ENCODE measurements around the gene EYS. TPM values are rescaled to one million over a fixed set of nuclear protein-coding genes. Genes with fewer than 3 reads are reported as not detected.
"Not testable (repeated sequence)": the region's sequence is repeated elsewhere in the genome, so short reads cannot be mapped to it uniquely, and the experiment has no call there.

EYS gene
- total and polyA plus RNA-seq, 2 donors: 4.4 TPM; not detected in 1

GRCh38 chr6:65483652-65484051 lies 223.4 kb downstream of the EYS start:
- not testable (repeated sequence) for H3K4me3 ChIP-seq (ENCODE audit: low read depth, low read length); H3K4me1 ChIP-seq (ENCODE audit: insufficient read depth); H3K36me3 ChIP-seq (ENCODE audit: insufficient read depth); H3K27ac ChIP-seq (ENCODE audit: low read depth); DNase-seq (ENCODE audit: extremely low spot score)
- 94% methylated on average over 7 of the region's 7 CpGs for WGBS

- H3K27ac ChIP-seq (ENCODE audit: low read depth): no peak overlapping the region
- no peaks in the 10 kb centered on the region for H3K36me3 ChIP-seq (ENCODE audit: insufficient read depth)
- DNase-seq (ENCODE audit: extremely low spot score): no peak
- H3K4me1 ChIP-seq (ENCODE audit: insufficient read depth): no peaks in the 10 kb centered on the region
- H3K4me3 ChIP-seq (ENCODE audit: low read depth, low read length): no peak overlapping the region
Observed at GRCh38 chr6:65469650-65470049, 237.4 kb downstream of the EYS start.

- WGBS: 93% methylated on average over 3 of the region's 3 CpGs
- DNase-seq (ENCODE audit: extremely low spot score): no peak
Observed at GRCh38 chr6:65468307-65468706, 238.7 kb downstream of the EYS start.

GRCh38 chr6:65461121-65461520 lies 245.9 kb downstream of the EYS start:
- Histone ChIP-seq H3K27ac (ENCODE audit: low read depth) (no peak overlapping the region), H3K4me1 (ENCODE audit: insufficient read depth) (no peaks in the 10 kb centered on the region), H3K36me3 (ENCODE audit: insufficient read depth) (no peaks in the 10 kb centered on the region), H3K4me3 (ENCODE audit: low read depth, low read length) (no peak overlapping the region)
- 69% methylated on average over 3 of the region's 3 CpGs for WGBS
- DNase-seq (ENCODE audit: extremely low spot score): no peak

More at GRCh38 chr6:65468307-65468706, 238.7 kb downstream of the EYS start:
- no peak overlapping the region for H3K4me3 ChIP-seq (ENCODE audit: low read depth, low read length)
- no peaks in the 10 kb centered on the region for H3K4me1 ChIP-seq (ENCODE audit: insufficient read depth)
- no peak overlapping the region for H3K27ac ChIP-seq (ENCODE audit: low read depth)
- H3K36me3 ChIP-seq (ENCODE audit: insufficient read depth): no peaks in the 10 kb centered on the region

- Histone ChIP-seq H3K27ac (ENCODE audit: low read depth) (no peak overlapping the region), H3K4me1 (ENCODE audit: insufficient read depth) (no peaks in the 10 kb centered on the region), H3K4me3 (ENCODE audit: low read depth, low read length) (no peak overlapping the region), H3K36me3 (ENCODE audit: insufficient read depth) (no peaks in the 10 kb centered on the region)
- 91% methylated on average over 1 of the region's 1 CpG for WGBS
- no peak for DNase-seq (ENCODE audit: extremely low spot score)
Observed at GRCh38 chr6:65452333-65452732, 254.7 kb downstream of the EYS start.

GRCh38 chr6:65450451-65450850 lies 256.6 kb downstream of the EYS start:
- 94% methylated on average over 1 of the region's 1 CpG for WGBS
- no peaks in the 10 kb centered on the region for H3K36me3 ChIP-seq (ENCODE audit: insufficient read depth)

GRCh38 chr6:65449926-65450325 lies 257.1 kb downstream of the EYS start:
- no peak for DNase-seq (ENCODE audit: extremely low spot score)
- 89% methylated on average over 1 of the region's 1 CpG for WGBS
- no peaks in the 10 kb centered on the region for H3K36me3 ChIP-seq (ENCODE audit: insufficient read depth)
- no peak overlapping the region for H3K27ac ChIP-seq (ENCODE audit: low read depth)
- no peaks in the 10 kb centered on the region for H3K4me1 ChIP-seq (ENCODE audit: insufficient read depth)
- H3K4me3 ChIP-seq (ENCODE audit: low read depth, low read length): no peak overlapping the region

More at GRCh38 chr6:65450451-65450850, 256.6 kb downstream of the EYS start:
- Histone ChIP-seq H3K4me1 (ENCODE audit: insufficient read depth) (no peaks in the 10 kb centered on the region), H3K27ac (ENCODE audit: low read depth) (no peak overlapping the region), H3K4me3 (ENCODE audit: low read depth, low read length) (no peak overlapping the region)
- DNase-seq (ENCODE audit: extremely low spot score): no peak

- DNase-seq (ENCODE audit: extremely low spot score): no peak
- Histone ChIP-seq H3K27ac (ENCODE audit: low read depth) (no peak overlapping the region), H3K4me3 (ENCODE audit: low read depth, low read length) (no peak overlapping the region), H3K4me1 (ENCODE audit: insufficient read depth) (no peaks in the 10 kb centered on the region), H3K36me3 (ENCODE audit: insufficient read depth) (no peaks in the 10 kb centered on the region)
- WGBS: 65% methylated on average over 1 of the region's 1 CpG
Observed at GRCh38 chr6:65448866-65449265, 258.2 kb downstream of the EYS start.

- no peak for DNase-seq (ENCODE audit: extremely low spot score)
- Histone ChIP-seq H3K27ac (ENCODE audit: low read depth) (no peak overlapping the region), H3K36me3 (ENCODE audit: insufficient read depth) (no peaks in the 10 kb centered on the region), H3K4me1 (ENCODE audit: insufficient read depth) (no peaks in the 10 kb centered on the region), H3K4me3 (ENCODE audit: low read depth, low read length) (no peak overlapping the region)
- 88% methylated on average over 1 of the region's 1 CpG for WGBS
Observed at GRCh38 chr6:65436281-65436680, 270.7 kb downstream of the EYS start.

DNA sequence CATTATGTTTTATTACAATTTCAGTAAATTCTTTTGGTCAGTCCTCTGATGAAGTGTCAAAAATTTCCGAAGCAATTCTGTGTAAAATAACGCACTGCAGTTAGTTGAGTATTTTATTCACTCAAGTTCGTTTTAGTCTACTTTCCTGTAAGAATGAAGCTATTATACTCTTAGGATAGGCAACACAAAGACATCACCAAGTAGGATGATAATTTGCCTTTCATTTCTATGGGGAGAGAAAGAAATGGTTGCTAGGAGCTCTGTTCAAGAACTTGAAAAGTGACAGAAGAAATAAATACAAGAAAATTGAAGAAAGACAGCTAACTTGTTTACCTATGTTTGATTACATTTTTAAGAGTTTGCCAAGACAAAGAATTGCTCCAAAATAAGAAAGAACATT lies 290.4 kb downstream of the EYS start:
- no peak for DNase-seq (ENCODE audit: extremely low spot score)
- no peaks in the 10 kb centered on the region for H3K4me1 ChIP-seq (ENCODE audit: insufficient read depth)
- H3K36me3 ChIP-seq (ENCODE audit: insufficient read depth): no peaks in the 10 kb centered on the region
- H3K27ac ChIP-seq (ENCODE audit: low read depth): no peak overlapping the region
- WGBS: 84% methylated on average over 3 of the region's 3 CpGs
- H3K4me3 ChIP-seq (ENCODE audit: low read depth, low read length): no peak overlapping the region

GRCh38 chr6:65410309-65410708 lies 296.7 kb downstream of the EYS start:
- 90% methylated on average over 3 of the region's 3 CpGs for WGBS
- Histone ChIP-seq H3K36me3 (ENCODE audit: insufficient read depth) (no peaks in the 10 kb centered on the region), H3K4me3 (ENCODE audit: low read depth, low read length) (no peak overlapping the region), H3K4me1 (ENCODE audit: insufficient read depth) (no peaks in the 10 kb centered on the region), H3K27ac (ENCODE audit: low read depth) (no peak overlapping the region)
- DNase-seq (ENCODE audit: extremely low spot score): no peak

GRCh38 chr6:65402564-65402963 lies 304.5 kb downstream of the EYS start:
- Histone ChIP-seq H3K36me3 (ENCODE audit: insufficient read depth) (no peaks in the 10 kb centered on the region), H3K4me1 (ENCODE audit: insufficient read depth) (no peaks in the 10 kb centered on the region), H3K27ac (ENCODE audit: low read depth) (no peak overlapping the region), H3K4me3 (ENCODE audit: low read depth, low read length) (no peak overlapping the region)
- DNase-seq (ENCODE audit: extremely low spot score): no peak

DNA sequence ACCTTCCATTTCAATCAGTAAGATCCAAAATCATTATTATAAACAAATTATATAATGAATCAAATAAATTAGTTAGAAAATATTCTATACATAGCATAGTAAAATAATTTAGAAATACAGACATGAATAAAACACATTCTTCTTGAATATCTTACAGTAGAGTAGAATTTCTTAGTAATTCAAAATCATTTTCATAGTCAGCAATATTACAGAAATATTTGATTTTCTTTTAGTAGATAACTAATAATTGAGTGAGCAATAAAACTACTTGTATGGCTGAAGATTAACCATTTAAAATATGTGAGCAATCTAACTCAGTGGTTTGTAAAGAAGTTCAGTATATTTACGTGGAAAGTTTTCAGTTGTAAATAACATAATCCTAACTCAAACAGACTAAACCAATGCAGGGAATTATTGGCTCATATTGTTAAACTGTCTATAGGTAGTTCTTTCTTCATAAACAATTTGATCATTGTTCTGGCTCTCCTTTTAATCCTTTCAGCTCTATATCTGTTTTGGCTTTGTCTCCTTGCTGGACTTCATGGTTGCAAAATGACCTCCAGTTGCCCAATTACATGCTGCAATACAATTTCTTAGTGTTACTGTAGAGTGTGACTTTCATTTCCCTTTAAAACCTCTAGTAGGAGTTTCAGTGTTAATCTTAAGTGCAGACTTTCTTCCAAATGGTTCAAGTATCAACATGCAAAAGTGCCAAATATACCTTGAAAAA lies 307.5 kb downstream of the EYS start:
- Histone ChIP-seq H3K36me3 (ENCODE audit: insufficient read depth) (no peaks in the 10 kb centered on the region), H3K27ac (ENCODE audit: low read depth) (no peak overlapping the region), H3K4me1 (ENCODE audit: insufficient read depth) (no peaks in the 10 kb centered on the region), H3K4me3 (ENCODE audit: low read depth, low read length) (no peak overlapping the region)
- WGBS: 32% methylated on average over 1 of the region's 1 CpG
- DNase-seq (ENCODE audit: extremely low spot score): no peak

DNA sequence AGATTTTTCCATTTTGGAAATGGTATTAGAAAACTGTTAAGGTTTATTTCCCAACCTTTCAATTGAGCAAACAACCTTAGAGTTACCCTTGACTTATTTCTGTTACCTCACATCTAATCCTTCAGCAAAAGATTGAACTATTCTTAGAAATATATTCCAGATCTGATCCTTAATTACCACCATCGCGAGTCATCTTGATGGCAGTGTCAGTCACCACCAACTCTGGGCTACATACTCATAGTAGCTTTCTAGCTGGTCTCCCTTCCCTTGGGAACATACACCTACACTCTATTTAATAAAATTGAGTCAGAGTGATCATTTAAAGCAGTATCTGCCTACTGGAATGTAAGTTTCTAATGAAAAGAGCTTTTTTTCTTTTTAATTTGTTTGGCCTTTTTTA lies 308.2 kb downstream of the EYS start:
- Histone ChIP-seq H3K36me3 (ENCODE audit: insufficient read depth) (no peaks in the 10 kb centered on the region), H3K4me3 (ENCODE audit: low read depth, low read length) (no peak overlapping the region), H3K27ac (ENCODE audit: low read depth) (no peak overlapping the region), H3K4me1 (ENCODE audit: insufficient read depth) (no peaks in the 10 kb centered on the region)
- WGBS: 93% methylated on average over 2 of the region's 2 CpGs
- no peak for DNase-seq (ENCODE audit: extremely low spot score)

GRCh38 chr6:65350530-65350929 lies 356.5 kb downstream of the EYS start:
- Histone ChIP-seq H3K4me3 (ENCODE audit: low read depth, low read length) (no peak overlapping the region), H3K36me3 (ENCODE audit: insufficient read depth) (no peaks in the 10 kb centered on the region), H3K27ac (ENCODE audit: low read depth) (no peak overlapping the region), H3K4me1 (ENCODE audit: insufficient read depth) (no peaks in the 10 kb centered on the region)
- no peak for DNase-seq (ENCODE audit: extremely low spot score)
- 76% methylated on average over 4 of the region's 4 CpGs for WGBS

Measured in urinary bladder (tissue), 4 donors.